GM12892 (cell line): ENCODE results near the gene NPHP4.

ENCODE experiments used
- DNase-seq: peaks from one replicate; pipeline ENCODE4 v3.0.0; 2011; ENCODE audit not compliant: insufficient read length
- FAIRE-seq: peaks from 2 replicates; lab custom pipeline; 2011; peaks lifted over from hg19 to GRCh38; lab: Jason Lieb, UNC
- POLR2A ChIP-seq: IDR thresholded peaks from 2 replicates; pipeline ENCODE4 v1.6.1; 2011; ENCODE audit warnings: low read depth, low read length, control low read depth
- POLR2AphosphoS5 ChIP-seq: IDR thresholded peaks from 2 replicates; pipeline ENCODE4 v1.6.1; 2011; ENCODE audit warnings: low read depth, low read length, control low read depth
- TAF1 ChIP-seq: IDR thresholded peaks from 2 replicates; pipeline ENCODE4 v1.6.1; 2011; ENCODE audit warnings: low read depth, mild to moderate bottlenecking, control low read depth, low read length, borderline replicate concordance

NPHP4 gene

GRCh38 chr1:5847013-5847659 is 145.1 kb downstream of the NPHP4 start:
- DNase-seq (peak; percentile 48), FAIRE-seq (no peak)
- TF ChIP-seq POLR2AphosphoS5 (no peak), TAF1 (no peak), POLR2A (no peak)

GRCh38 chr1:5845376-5845775 is 146.8 kb downstream of the NPHP4 start:
- FAIRE-seq (no peak), DNase-seq (no peak)
- no peak for TF ChIP-seq TAF1
- TF ChIP-seq POLR2AphosphoS5, result no peak
- no peak for TF ChIP-seq POLR2A

GRCh38 chr1:5844442-5844841 is 147.8 kb downstream of the NPHP4 start:
- TF ChIP-seq POLR2AphosphoS5 (no peak), POLR2A (no peak), TAF1 (no peak)
- DNase-seq (no peak), FAIRE-seq (no peak)

GRCh38 chr1:5843521-5844096 is 148.6 kb downstream of the NPHP4 start:
- no peak for FAIRE-seq
- TF ChIP-seq TAF1 (no peak), POLR2AphosphoS5 (no peak), POLR2A (no peak)
- no peak for DNase-seq

- no peak for TF ChIP-seq TAF1
- no peak for TF ChIP-seq POLR2AphosphoS5
- TF ChIP-seq POLR2A, result no peak
- FAIRE-seq (no peak), DNase-seq (no peak)
These were observed 149.5 kb downstream of the NPHP4 start for GRCh38 chr1:5842679-5843078.

GRCh38 chr1:5840551-5841001 is 151.6 kb downstream of the NPHP4 start:
- DNase-seq (no peak), FAIRE-seq (no peak)
- TF ChIP-seq POLR2A, result no peak
- TF ChIP-seq POLR2AphosphoS5, result no peak
- no peak for TF ChIP-seq TAF1

- no peak for DNase-seq
- FAIRE-seq, result no peak
- no peak for TF ChIP-seq TAF1
- TF ChIP-seq POLR2A, result no peak
- no peak for TF ChIP-seq POLR2AphosphoS5
These were observed 152.2 kb downstream of the NPHP4 start for GRCh38 chr1:5839881-5840550.

- no peak for FAIRE-seq
- no peak for DNase-seq
- TF ChIP-seq TAF1 (no peak), POLR2A (no peak), POLR2AphosphoS5 (no peak)
These were observed 152.9 kb downstream of the NPHP4 start for GRCh38 chr1:5839161-5839880.

- no peak for FAIRE-seq
- no peak for DNase-seq
- TF ChIP-seq POLR2A, result no peak
- no peak for TF ChIP-seq POLR2AphosphoS5
- TF ChIP-seq TAF1, result no peak
These were observed 154.1 kb downstream of the NPHP4 start for GRCh38 chr1:5837976-5838653.

GRCh38 chr1:5836776-5837440 is 155.3 kb downstream of the NPHP4 start:
- no peak for TF ChIP-seq POLR2AphosphoS5
- TF ChIP-seq POLR2A, result no peak
- TF ChIP-seq TAF1, result no peak
- no peak for FAIRE-seq
- no peak for DNase-seq
